Progenitor cell of endocrine pancreas (in vitro differentiated cells): ENCODE results near the gene NOTCH3. TPM values are rescaled to one million over a fixed set of nuclear protein-coding genes. Genes with fewer than 3 reads are reported as not detected.

Source experiments
- DNase-seq: peaks from one replicate; pipeline ENCODE4 v3.0.0; 2021; ENCODE audit warnings: low spot score; ENCODE audit not compliant: unreplicated experiment
- H3K27ac Mint-ChIP-seq: 2 replicates; pipeline ENCODE4 v1.8.0; 2021; ENCODE audit warnings: mild to moderate bottlenecking, moderate library complexity, mixed read lengths
- H3K27me3 Mint-ChIP-seq: 2 replicates; pipeline ENCODE4 v1.8.0; 2021; ENCODE audit warnings: mixed read lengths
- H3K36me3 Mint-ChIP-seq: 2 replicates; pipeline ENCODE4 v1.8.0; 2022; ENCODE audit warnings: mixed read lengths; ENCODE audit not compliant: insufficient read depth
- H3K4me1 Mint-ChIP-seq: 2 replicates; pipeline ENCODE4 v1.8.0; 2021; ENCODE audit warnings: low read depth, mixed read lengths
- H3K4me3 Mint-ChIP-seq: 2 replicates; pipeline ENCODE4 v1.8.0; 2021; ENCODE audit warnings: low read depth, mild to moderate bottlenecking, moderate library complexity, mixed read lengths
- H3K9me3 Mint-ChIP-seq: 2 replicates; pipeline ENCODE4 v1.8.0; 2021; ENCODE audit warnings: low read depth, mixed read lengths
- long read RNA-seq: library from polyadenylated mRNA; unstranded; transcript quantifications from one replicate; pipeline ENCODE4 v2.0.0, GENCODE V29; 2020
- total RNA-seq: library from RNA; stranded (reverse); gene quantifications from 2 replicates; pipeline ENCODE4 v1.2.1, GENCODE V29; 2021
- TF ChIP-seq, protein P1 (sequence below): fragments of 200-600 bp; sonication (generic); IDR thresholded peaks from one replicate; pipeline ENCODE4 v1.5.0; 2021; ENCODE audit warnings: antibody characterized with exemption, mild to moderate bottlenecking; ENCODE audit not compliant: unreplicated experiment

NOTCH3 gene
- 201 and 203 TPM in 2 replicates for total RNA-seq
- long read RNA-seq, partial matches to known transcripts: 1 of 3 reads
- long read RNA-seq, other reads (novel, unspliced or antisense): 2 of 3 reads

- peak; percentile 49 for DNase-seq
- TF ChIP-seq, protein P1, sequence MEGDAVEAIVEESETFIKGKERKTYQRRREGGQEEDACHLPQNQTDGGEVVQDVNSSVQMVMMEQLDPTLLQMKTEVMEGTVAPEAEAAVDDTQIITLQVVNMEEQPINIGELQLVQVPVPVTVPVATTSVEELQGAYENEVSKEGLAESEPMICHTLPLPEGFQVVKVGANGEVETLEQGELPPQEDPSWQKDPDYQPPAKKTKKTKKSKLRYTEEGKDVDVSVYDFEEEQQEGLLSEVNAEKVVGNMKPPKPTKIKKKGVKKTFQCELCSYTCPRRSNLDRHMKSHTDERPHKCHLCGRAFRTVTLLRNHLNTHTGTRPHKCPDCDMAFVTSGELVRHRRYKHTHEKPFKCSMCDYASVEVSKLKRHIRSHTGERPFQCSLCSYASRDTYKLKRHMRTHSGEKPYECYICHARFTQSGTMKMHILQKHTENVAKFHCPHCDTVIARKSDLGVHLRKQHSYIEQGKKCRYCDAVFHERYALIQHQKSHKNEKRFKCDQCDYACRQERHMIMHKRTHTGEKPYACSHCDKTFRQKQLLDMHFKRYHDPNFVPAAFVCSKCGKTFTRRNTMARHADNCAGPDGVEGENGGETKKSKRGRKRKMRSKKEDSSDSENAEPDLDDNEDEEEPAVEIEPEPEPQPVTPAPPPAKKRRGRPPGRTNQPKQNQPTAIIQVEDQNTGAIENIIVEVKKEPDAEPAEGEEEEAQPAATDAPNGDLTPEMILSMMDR: no peak
- Mint-ChIP-seq H3K9me3 (no peaks in the 10 kb centered on the region), H3K27ac (peak within 1 kb of the TSS; percentile 90), H3K4me3 (peak within 1 kb of the TSS; percentile 84), H3K36me3 (peaks cover 5% of the 10 kb centered on the region), H3K27me3 (no peaks in the 10 kb centered on the region), H3K4me1 (peaks cover 16% of the 10 kb centered on the region)
These were observed at the start of gene NOTCH3 for GRCh38 chr19:15200553-15201364. TSS of gene NOTCH3 (minus strand) at chr19:15200995. CDS start at chr19:15200905, 90 bp downstream.

GRCh38 chr19:15250640-15250993, 49.8 kb upstream of the NOTCH3 start:
- no peak overlapping the region for H3K4me3 Mint-ChIP-seq
- peaks cover 2% of the 10 kb centered on the region for H3K4me1 Mint-ChIP-seq
- no peak for DNase-seq
- H3K27ac Mint-ChIP-seq: no peak overlapping the region
- H3K36me3 Mint-ChIP-seq: peaks cover 2% of the 10 kb centered on the region
- H3K9me3 Mint-ChIP-seq: no peaks in the 10 kb centered on the region
- no peaks in the 10 kb centered on the region for H3K27me3 Mint-ChIP-seq
- TF ChIP-seq, protein P1: no peak

GRCh38 chr19:15249972-15250639, 49.3 kb upstream of the NOTCH3 start:
- Mint-ChIP-seq H3K4me3 (no peak overlapping the region), H3K9me3 (no peaks in the 10 kb centered on the region), H3K27ac (peak overlapping the region; percentile 41), H3K36me3 (peaks cover 2% of the 10 kb centered on the region), H3K27me3 (no peaks in the 10 kb centered on the region), H3K4me1 (peaks cover 2% of the 10 kb centered on the region)
- no peak for DNase-seq
- TF ChIP-seq, protein P1: no peak

DNA sequence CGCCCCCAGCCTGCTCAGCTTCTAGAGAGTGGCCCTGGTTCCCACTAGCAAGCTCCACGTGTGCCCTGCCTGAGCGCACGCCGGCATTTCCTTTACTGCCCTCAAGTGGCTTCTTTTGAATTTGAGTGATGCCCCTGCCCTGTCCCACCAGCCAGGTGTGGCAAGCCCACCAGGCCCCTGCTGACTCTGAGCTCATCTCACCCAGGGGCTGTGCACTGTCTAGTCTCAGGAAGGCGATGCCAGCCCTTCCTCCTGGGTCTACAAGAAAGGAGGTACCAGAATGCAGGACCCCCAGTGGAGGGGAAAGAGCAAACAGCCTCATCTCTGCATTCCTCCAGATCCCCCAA, 48.7 kb upstream of the NOTCH3 start:
- Mint-ChIP-seq H3K36me3 (peaks cover 2% of the 10 kb centered on the region), H3K27ac (no peak overlapping the region), H3K9me3 (no peaks in the 10 kb centered on the region), H3K4me3 (no peak overlapping the region), H3K27me3 (no peaks in the 10 kb centered on the region), H3K4me1 (peaks cover 2% of the 10 kb centered on the region)
- no peak for DNase-seq
- TF ChIP-seq, protein P1: no peak

DNA sequence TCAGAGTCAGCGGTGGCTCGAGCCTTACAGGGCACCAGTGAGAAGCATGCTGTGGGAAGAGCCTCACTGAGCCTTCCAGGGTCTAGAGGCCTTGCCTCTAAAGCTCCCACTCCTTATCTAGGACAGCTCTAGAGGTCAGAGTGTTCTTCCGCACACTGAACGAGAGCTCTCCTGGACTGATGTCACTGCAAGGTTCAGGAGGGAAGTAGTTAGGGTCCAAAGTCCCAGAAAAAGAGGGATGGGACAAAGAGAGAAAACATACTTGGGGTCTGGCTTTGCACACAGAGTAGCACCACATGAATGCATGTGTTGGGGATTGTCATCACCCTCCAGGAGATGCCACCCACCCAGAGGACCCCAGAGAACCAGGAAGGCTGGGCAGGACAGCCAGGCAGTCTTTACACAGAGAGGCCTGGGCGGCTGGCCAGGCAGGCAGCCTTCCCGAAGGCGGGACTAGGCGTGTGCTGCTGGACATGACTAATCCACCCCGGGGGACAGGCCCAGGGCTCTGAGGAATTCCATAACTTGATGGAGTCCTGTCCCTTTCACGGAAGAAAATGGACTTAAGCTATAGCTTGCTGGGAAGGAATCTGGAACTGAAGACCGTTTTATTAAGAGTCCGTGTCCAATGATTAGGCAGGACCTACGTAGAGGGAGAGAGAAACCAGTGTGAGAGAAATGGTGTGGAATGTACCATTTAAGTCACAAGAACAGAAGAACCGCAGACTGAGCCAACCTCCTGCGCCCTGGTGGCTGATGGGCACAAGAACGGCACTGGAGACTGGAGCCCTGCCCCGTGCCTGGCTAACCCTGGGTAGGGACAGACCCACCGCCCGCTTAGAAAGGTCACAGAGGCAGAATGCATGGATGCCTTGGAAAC, 48.1 kb upstream of the NOTCH3 start:
- Mint-ChIP-seq H3K27me3 (no peaks in the 10 kb centered on the region), H3K27ac (peak overlapping the region; percentile 69), H3K4me3 (no peak overlapping the region), H3K9me3 (no peaks in the 10 kb centered on the region), H3K36me3 (peaks cover 2% of the 10 kb centered on the region), H3K4me1 (peaks cover 2% of the 10 kb centered on the region)
- no peak for DNase-seq
- TF ChIP-seq, protein P1: no peak
